ENCODE measurements around the gene CAPN13. TPM values are rescaled to one million over a fixed set of nuclear protein-coding genes. Genes with fewer than 3 reads are reported as not detected.

Gene CAPN13
- total RNA-seq, 1 experiment from 2014 or later = not detected

- peak; percentile 59; the same call in 1 of the 2 replicates for ATAC-seq
- no peak for DNase-seq (ENCODE audit: low read depth, low spot score)
- POLR2A ChIA-PET = no interaction called here
- H3K36me3 ChIP-seq (ENCODE audit: control insufficient read depth, insufficient read depth, low read length) = no peaks in the 10 kb centered on the region
- H3K27me3 ChIP-seq (ENCODE audit: control insufficient read depth, insufficient read depth, low read length) = no peaks in the 10 kb centered on the region
- no peak overlapping the region for H3K27ac ChIP-seq (ENCODE audit: low read length)
- in situ Hi-C loops (cut with HindIII; ENCODE audit: low pct_unique_long_range_greater_than_20kb, low sequenced_read_pairs) = no loop called here
- intact Hi-C loops (cut with micrococcal nuclease; ENCODE audit: unreplicated experiment) = no loop called here
- H3K4me3 ChIP-seq (ENCODE audit: low read depth in 2 of 2, low read length in 2 of 2) = no peak overlapping the region
- TF ChIP-seq CTCF (IDR thresholded peaks at IDR 0.05) = peak; percentile 64
- TF ChIP-seq SIN3A (IDR thresholded peaks at IDR 0.05; ENCODE audit: borderline replicate concordance, insufficient read depth, low read depth, low read length) = no peak
- TF ChIP-seq REST (IDR thresholded peaks at IDR 0.05; ENCODE audit: insufficient read depth in 1 of 2, low read depth in 2 of 2, low read length in 1 of 2) = no peak
- no peak for TF ChIP-seq TCF7L2 (IDR thresholded peaks at IDR 0.05; ENCODE audit: low read depth, low read length)
- TF ChIP-seq POLR2AphosphoS5 (IDR thresholded peaks at IDR 0.05; ENCODE audit: low read depth, low read length) = no peak
- H3K9me3 ChIP-seq (ENCODE audit: control insufficient read depth, insufficient read depth, low read depth, low read length) = no peaks in the 10 kb centered on the region
- CTCF ChIA-PET = no interaction called here
- BruUV-seq (replicated peaks) = no TSS peak
- H3K4me1 ChIP-seq (ENCODE audit: control insufficient read depth, insufficient read depth, low read length) = no peaks in the 10 kb centered on the region
These were observed 98.6 kb downstream of the CAPN13 start for GRCh38 chr2:30708491-30709290.

- ChIA-PET CTCF (interaction anchor here (1.0 kb wide), 1 partner anchor 500 kb away, joined by 3 read pairs; no protein-coding TSS in a partner anchor), POLR2A (no interaction called here)
- ATAC-seq (no peak), DNase-seq (ENCODE audit: low read depth, low spot score) (no peak)
- Histone ChIP-seq H3K9me3 (ENCODE audit: control insufficient read depth, insufficient read depth, low read depth, low read length) (no peaks in the 10 kb centered on the region), H3K4me1 (ENCODE audit: control insufficient read depth, insufficient read depth, low read length) (no peaks in the 10 kb centered on the region), H3K36me3 (ENCODE audit: control insufficient read depth, insufficient read depth, low read length) (no peaks in the 10 kb centered on the region), H3K27ac (ENCODE audit: low read length) (no peak overlapping the region), H3K4me3 (ENCODE audit: low read depth in 2 of 2, low read length in 2 of 2) (no peak overlapping the region), H3K27me3 (ENCODE audit: control insufficient read depth, insufficient read depth, low read length) (no peaks in the 10 kb centered on the region)
- in situ Hi-C loops (cut with HindIII; ENCODE audit: low pct_unique_long_range_greater_than_20kb, low sequenced_read_pairs) = no loop called here
- no TSS peak for BruUV-seq (replicated peaks)
- intact Hi-C loops (cut with micrococcal nuclease; ENCODE audit: unreplicated experiment) = loop anchor here (1.0 kb wide), 2 partner anchors 499 to 542 kb away; no protein-coding TSS in a partner anchor
- TF ChIP-seq POLR2AphosphoS5 (IDR thresholded peaks at IDR 0.05; ENCODE audit: low read depth, low read length) (no peak), CTCF (IDR thresholded peaks at IDR 0.05) (peak; percentile 68)
These were observed 99.8 kb downstream of the CAPN13 start for GRCh38 chr2:30707304-30707903.
